DOHH2 (cell line): Measurements from ENCODE around the gene CD34.
"Not testable (repeated sequence)": the region's sequence is repeated elsewhere in the genome, so short reads cannot be mapped to it uniquely, and the experiment has no call there.

Source experiments
- CTCF ChIP-seq: fragments of 200-600 bp; sonication (generic); IDR thresholded peaks from one replicate; pipeline ENCODE4 v1.5.1; 2014; ENCODE audit warnings: antibody characterized with exemption, mild to moderate bottlenecking, low read depth, low read length; ENCODE audit not compliant: poor library complexity, severe bottlenecking
- EZH2phosphoT487 ChIP-seq: fragments of 200-600 bp; sonication (generic); IDR thresholded peaks from 2 replicates; pipeline ENCODE4 v1.6.1; 2017; ENCODE audit warnings: borderline replicate concordance, mild to moderate bottlenecking, antibody characterized with exemption, low read length, moderate library complexity, mixed read lengths

DNA sequence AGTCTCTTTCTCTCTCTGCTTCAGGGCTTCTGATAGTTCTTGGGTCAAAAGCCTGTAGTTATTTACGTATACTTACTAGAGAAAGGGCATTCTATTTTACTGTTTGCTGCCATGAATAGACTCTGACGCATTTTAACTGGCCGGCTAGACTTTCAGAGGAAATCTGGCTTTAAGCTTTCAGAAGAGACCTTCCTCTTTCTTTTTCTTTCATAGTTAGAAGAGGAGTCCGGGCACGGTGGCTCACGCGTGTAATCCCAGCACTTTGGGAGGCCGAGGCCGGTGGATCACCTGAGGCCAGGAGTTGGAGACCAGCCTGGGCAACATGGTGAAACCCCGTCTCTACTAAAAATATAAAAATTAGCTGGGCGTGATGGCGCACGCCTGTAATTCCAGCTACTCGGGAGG lies 31.4 kb upstream of the CD34 start:
- not testable (repeated sequence) for TF ChIP-seq EZH2phosphoT487, CTCF
